NCI-H187 (cell line): ENCODE data around the gene NEURL1B.
"Not testable (repeated sequence)": the region's sequence is repeated elsewhere in the genome, so short reads cannot be mapped to it uniquely, and the experiment has no call there.

Experiments used
- DNase-seq, 2 experiments: peaks; one replicate each; lab custom pipeline; 2025; lab: John Stamatoyannopoulos, UW

Gene NEURL1B

DNA sequence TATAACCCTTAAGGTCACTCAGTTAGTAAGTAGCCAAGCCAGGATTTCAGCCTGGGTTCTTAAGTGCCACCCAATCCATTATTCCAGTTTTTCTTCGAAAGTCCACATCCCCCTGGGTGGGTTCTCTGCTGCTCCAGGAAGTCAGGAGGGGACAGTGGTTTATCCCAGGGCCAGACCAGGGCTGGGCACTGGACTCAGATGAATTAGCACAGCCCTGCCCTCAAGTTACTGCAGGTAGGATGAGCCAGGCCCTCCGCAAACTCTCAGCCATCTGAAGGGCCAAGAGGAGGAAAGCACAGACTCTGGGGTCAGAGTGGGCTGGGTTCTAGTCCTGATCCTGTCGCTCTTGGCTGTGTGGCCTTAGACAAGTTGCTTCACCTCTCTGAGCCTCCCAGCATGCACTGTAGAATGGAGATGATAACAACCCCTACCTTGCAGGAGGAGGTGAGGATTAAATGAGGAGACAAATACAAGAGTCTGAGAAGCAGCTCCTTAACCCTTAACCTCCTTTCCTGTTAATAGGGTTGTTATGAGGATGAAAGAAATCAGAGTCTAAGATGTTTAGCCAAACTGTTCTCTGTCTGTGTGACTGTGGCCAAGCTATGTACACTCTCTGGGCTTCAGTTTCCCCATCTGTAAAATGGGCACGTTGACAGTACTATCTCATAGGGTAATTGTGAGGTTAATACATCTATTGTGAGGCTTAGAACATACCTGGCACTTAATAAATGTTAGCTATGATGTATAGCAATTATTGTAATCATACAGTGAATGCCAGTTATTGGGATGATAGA, 6.8 kb upstream of the NEURL1B start:
- DNase-seq: no peak

DNA sequence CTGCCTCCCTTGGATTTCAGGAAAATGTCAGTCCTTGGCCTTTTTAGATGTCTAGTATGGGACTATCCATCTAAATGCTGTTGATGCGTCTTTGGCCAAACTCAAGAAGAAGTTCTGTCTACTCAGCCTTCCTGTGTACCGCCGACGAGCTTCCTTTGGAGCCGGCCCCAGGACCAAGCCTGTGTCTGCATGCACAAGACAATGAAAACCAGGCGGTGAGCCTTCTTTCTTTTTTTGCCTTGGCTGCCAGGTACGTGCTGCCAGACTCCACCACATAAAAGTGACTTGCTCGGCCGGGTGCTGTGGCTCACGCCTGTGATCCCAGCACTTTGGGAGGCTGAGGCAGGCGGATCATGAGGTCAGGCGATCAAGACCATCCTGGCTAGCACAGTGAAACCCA, 6.0 kb upstream of the NEURL1B start:
- no peak for DNase-seq

DNA sequence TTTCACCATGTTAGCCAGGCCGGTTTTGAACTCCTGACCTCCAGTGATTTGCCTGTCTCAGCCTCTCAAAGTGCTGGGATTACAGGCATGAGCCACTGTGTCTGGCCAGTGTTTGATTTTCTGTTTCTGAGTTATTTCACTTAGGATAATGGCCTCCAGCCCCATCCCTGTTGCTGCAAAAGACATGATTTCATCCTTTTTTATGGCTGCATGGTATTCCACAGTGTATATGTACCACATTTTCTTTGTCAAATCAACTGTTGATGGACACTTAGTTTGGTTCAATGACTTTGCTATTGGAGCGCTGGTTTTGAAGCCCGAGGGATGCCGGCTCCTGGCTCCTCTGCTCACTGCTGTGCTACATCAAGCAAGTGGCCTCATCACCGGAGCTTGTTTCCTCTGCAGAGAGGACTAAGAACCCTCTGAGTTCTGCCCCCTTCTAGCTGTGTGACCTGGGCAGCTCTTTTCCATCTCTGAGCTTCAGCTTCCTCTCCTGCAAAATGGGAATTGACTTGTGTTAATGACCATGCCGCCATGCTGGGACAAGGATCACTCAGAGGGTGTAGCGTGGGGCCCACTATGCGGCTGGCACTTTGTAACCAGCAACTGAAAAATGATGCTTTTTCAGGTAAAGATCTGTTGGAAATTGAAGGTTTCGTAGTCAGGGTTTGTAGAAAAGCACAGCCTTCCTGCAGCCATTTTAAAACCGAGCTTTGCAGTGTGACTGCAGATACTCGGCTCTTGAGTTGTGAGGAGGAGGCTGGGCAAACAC, 4.6 kb upstream of the NEURL1B start:
- no peak for DNase-seq

DNA sequence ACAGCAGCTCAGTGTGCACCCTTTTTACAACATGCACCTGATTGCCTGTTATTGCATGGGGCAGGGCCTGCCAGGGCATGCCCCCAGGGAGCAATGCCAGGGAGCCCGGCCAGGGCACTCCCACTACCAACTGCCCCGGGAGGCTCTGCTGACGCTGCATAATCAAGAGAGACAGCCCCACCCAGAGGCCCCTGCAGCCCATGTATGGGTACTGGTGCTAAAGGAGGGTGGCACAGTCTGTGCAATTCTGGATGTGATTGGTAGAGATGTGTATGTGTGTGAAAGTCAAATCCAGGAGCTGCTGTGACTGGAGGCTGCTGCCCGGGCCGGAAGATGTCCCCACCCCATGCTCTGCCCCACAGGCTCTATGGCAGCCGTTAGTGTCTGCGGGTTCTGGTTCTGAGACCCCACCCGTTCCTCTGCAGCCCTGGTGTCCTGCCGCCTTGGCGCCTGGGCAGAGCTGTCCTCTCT, 3.9 kb upstream of the NEURL1B start:
- DNase-seq: no peak

DNA sequence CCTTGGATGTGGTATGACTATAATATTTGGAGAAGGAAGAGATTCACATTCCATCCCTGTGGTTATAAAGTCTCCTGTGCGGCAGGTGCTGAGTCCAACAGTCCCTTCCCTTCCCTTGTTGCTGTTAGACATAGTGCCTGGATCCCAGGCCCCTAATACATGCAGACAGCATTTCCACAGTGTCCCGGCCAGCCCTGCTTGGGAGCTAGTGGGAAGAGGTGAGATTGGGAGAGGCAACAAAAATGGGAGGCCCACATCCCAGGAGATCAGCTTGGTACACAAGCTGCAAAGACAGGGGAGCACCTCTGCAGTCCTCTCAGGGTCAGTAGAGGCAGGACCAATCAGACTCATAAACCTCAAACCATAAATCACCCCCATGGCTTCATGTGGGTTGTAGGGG, 3.3 kb upstream of the NEURL1B start:
- no peak for DNase-seq

DNA sequence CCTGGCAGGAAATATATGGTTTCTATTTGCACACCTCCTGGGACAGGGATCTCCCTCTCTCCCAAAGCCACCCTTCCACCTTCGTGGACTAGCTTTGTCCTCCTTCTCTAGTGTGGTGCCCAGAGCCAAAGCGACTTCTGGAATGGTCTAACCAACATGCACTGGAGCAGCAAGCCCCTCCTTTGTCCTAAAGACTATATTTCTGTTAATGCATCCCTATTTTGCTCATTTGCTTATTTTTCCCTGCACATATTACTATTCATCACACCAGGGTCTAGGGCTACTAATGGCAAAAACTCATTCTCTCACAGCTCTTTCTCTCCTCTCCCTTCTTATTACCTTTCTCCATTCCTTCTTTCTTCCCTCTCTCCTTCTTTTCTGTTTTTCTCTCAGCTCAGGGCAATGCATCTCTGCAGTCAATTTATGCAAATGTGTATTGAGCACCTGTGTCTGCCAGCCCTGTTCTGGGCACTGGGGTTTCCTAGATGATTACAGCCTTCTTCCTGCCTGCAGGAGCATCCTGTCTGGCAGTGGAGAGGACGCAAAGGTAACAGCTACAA, 2.8 kb upstream of the NEURL1B start:
- DNase-seq: no peak

DNA sequence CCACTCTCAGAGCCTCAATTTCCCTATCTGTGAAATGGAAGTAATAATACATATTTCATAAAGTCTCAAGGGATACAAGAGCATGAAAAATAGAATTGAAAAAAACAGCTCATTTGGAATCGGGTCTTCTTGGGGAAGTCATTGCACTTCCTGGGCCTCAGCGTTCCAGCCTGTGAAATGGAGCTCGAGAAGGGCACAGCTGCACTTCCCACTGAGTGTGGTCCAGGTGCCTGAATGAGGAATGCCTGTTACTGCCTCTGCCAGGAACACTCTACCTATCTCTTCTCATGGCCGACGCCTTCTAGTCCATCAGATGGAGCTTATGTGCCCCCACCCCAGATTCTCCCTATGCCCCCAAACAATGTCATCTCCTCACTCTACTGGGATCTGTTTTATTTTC, 924 bp upstream of the NEURL1B start:
- DNase-seq: no peak

DNA sequence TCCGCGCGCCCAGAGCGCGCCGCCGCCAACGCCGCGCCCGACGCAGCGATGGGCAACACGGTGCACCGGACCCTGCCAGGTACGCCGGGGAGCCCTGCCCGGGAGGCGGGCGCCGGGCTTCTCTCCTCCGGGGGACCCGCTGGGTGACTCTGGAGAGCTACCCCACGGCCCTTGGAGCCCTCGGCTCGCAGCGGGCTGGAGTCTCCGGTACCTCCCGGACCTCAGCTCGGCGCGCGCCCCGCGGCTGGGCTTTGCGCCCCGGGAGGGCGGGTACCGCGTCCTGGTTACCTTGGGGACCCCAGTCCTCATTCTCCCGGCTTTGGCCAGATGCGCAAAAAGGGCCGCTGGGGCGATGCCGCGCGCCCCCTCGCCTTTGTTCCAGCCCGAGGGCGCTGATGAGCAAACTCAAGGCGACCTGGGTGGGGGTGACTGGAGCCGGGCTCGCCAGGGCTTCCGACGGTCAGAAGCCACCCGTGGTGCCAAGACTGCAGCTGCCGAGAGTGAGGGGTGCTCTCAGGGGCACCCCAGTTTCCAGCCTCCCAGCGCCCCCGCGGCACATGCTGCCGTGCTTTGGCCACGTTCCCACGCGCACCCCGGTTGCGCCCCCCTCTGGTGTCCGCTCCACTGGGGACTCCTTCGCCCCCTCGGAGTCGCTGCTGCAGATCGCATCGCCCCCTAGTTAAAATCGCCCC, 442 bp downstream of the NEURL1B start:
- no peak for DNase-seq

DNA sequence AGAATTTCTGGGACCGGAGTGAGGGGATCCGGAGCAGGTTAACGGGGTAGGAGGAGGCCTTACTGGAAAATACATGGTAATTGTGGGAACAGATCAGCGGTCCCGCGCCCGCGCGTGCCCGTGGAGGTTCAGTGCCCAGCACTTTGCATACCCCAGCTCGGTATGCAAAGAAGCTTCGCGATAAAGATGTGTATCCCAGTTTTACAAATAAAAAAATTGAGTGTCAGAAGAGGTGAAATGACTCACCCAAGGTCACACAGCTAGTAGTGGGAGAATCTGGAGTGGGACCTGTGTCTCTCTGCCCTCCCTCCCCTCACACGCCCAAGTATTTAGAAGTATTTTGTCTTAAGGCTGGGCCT, 967 bp downstream of the NEURL1B start:
- DNase-seq: no peak

DNA sequence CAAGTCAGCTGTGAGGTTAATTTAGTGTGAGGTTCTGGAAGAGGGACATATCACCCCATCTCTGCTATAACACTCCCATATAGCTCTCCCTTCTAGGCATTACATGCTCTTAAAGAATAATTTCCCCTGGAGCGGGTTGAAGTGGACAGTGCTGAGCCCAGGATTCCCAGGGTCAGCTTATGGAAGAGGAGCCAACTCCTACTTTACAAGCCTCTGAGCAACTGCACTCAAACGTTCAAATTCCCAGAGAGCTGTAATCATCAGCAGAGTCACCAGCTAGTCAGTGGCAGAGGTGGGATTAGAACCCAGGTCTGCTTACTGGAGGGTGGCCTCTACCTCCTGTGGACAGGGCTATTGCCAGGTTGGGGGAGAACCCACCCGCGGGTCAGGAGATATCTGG, 1.4 kb downstream of the NEURL1B start:
- no peak for DNase-seq

DNA sequence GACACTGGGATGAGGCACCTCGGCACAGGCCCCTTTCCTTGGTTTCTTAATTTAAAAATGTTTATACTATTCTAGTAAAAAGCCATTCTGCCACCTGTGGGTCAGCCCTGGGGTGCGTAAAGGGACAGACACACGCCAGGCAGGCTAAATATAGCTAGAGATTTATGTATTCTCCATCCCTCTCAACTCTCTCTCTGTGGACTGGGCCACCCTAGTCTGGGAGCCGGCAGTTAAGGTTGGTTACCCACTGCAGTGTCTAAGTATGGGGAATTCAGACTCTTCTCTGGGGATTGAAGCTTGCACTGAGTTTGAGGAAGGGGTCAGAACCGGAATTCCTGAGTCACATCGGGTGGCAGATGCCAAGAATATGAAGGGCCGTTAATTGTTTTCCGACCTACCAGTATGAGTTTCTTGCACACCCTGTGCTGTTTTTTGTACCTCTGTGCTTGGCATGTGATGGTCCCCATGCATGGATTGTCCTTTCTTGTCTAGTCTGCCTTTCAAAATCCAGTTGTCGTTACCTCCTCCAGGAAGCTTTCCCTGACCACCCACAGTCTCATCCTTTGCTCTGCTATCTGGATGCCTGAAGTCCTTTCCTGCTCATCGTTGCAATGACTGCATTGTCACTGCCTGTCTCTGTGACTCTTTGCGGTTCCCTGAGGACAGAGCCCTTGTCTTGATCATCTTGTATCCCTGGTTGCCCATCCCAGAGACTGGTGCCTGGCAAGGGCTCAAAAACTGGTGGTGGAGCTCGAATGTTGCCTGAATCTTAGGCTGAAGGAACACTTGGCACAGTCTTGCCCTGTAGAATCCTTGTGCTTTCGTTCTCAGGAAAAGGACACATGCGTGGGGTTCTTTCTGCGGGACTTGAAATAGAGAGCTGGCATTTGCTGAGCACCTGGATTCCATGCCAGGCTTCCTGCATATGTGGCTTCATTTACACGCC, 2.1 kb downstream of the NEURL1B start:
- no peak for DNase-seq

DNA sequence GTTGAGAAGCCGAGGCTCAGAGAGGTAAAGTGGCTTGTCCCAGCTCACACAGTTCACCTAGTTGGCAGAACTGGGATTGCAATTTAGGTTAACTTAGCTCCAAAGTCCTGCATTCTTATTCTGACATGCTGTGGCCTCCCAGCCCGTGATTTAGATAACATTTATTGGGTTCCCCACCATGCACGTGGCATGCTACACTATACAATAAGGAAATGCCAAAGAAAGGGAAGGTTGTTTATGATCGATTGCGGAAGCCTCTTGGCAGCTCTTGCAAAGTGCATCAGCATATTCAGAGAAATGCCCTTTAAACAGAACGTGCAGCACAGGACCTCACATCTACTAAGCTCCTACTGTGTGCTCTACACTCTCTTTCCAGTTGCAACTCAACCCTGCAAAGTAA, 3.2 kb downstream of the NEURL1B start:
- no peak for DNase-seq

DNA sequence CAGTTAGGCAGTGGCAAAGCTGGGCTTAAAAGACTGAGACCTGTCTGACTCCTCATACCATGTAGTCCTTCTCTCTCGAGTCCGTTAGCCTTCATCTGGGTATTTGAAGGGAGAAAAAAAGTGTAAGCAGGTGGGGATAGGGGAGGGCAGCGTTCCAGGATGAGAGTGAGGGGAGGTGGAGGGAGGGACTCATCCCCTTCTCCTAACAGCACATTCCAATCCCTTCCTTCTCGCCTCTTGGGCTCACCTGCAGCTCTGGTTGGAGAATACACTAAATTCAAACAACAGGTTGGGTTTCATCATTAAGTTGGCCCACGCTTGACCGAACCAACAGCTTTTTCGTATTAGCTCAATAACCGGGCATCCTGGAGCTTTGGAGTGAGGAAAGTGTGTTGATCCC, 3.6 kb downstream of the NEURL1B start:
- no peak for DNase-seq

DNA sequence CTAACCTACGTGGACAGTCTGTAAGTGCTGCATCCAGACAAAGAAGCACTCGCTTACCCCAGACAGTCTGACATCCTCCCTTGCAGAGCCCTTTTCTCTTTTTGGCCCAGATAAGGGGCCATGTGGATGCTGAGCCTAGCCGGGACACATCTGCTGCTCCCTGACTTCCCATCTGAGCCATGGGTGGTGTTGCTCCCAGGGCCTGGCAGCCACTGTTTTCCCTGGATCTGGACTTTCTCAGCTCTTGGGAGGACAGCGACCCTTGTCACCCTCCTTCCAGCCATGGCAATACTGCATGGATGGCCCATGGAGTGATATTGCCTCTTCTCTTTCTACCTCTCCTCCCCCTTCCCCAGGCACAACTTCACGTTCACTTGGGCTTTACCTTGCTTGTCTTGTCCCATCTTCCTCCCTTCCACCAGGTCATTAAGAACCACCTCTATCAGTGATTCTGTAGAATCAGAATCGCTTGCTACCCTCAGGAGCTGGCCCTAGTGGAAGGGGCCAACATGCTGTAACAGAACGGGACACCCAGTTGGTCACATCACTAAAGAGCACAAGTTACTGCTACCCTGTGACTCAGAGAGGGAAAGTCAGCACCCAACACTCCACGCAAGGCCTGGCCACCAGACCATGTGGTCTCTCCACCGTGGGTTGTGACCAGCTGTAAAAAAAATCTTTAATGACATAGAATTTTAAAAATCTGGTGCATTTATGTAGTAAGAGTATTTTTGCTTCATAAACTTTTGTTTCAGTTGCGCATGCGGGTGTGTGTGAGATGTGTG, 4.4 kb downstream of the NEURL1B start:
- no peak for DNase-seq

DNA sequence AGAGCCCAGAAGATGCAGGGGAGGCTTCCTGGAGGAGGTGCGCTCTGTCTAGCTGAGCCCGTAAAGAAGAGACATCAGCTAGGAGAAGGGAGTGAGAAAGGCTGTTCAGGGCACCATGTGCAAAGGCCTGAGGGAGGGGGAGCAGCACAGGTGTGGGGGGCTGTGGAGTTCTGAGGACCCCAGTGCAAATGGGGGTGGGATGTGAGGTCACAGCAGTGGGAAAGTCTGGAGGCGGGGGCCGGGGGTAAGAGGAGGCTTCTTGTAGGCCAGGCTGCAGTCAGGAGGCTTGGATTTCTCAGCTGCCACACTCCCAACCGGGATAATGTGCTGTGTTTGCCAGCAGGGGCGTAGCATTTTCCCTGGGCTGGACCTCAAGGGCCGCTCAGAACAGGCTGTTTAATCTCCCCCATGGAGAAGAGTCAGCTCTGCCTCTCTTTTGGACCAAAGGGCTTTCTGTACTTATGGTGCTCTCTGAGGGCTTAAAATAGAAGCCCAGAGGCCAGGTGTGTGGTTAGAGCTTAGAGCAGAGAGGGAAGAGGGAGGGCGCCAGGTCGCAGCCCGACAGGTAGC, 5.7 kb downstream of the NEURL1B start:
- peak; percentile 36 to 75 for DNase-seq

DNA sequence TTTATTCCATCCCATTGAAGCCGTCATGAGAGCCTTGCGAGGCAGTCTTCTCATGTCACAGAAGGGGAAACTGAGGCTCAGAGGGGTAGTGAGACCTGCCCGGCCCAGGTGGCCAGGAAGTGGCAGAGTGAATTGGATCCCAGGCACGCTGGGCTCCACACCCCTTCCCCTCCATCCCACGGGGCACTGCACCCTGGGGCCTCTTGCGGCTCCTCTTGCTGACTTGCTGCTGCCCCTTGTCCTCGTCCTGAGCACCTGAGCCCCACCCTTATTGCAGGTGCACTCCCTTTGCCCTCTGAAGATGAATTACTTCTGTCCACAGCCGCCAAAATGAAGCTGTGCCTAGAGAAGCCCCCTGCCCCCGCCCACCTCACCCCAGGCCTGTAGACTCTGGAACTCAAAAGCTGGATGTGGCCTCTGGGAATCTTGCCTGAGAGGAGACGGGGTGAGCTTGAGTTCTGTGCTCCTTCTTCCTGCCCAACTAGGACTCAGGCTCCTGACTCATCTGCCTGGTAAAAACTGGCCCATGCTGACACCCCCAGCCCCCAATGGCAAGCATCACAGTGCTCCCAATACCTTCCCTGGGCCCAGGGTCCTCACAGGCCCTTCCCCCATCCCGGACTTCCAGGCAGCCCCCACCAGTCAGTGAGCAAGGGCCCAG, 6.4 kb downstream of the NEURL1B start:
- DNase-seq: no peak

DNA sequence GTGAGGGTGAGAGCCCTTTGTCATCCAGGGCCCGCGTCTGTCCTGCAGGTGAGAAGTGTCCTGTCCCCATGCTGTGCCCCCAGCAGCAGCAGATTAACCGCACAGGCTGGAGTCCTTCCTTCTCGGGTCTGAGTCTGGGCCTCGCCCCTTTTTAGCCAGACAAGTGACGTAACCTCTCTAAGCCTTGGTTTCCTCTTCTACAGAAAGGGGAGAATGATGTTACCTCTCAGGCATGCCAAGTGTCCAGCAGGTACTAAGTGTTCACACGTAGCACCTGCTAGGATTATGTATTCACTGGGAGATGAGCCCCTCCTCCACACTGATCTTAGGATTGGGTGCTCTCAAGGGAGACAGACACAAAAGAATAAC, 6.9 kb downstream of the NEURL1B start:
- DNase-seq: peak in 1 of 2 experiments; percentile 51

DNA sequence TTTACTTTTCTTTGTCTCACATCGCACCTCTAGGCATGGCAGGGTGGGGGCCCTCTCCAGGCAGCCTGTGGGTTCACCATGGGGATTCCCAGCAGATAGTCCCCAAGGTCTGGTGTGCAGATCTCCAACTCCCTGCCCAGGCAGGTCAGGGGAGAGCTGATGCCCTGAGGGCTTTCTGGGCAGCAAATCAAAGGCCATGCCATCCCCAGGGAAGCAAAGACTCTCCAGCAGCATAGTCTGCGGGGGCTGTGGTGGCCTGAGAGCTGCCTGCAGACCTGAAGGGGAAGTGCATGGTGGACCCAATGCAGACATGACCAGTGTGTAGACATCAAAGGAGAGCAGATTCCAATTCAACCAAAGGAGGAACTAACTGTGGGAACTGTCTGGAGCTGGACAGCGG, 7.7 kb downstream of the NEURL1B start:
- no peak for DNase-seq

DNA sequence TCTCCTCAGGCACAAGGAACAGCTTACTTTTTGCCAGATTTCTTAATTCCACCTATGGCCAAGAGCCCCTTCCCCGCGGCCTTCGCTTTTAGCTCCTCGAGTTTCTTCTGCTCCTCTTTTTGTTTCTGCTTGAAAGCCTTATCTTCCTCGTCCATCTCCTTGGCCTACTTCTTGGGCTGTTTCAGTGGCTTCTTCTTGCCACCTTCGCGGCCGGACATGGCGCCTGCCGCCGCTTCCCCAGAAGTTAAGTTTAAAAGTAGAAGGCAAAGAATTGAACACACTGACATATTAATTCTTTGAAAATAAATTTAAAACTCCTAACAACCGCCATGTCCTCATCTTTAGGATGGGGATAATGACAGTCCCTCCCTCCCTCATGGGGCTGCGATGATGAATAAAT, 15.4 kb downstream of the NEURL1B start:
- not testable (repeated sequence) for DNase-seq
